HG03520 (cell line): ENCODE results near the gene WDR41.
"Not testable (repeated sequence)": the region's sequence is repeated elsewhere in the genome, so short reads cannot be mapped to it uniquely, and the experiment has no call there.

Source experiments
- ATAC-seq: cut with Tn5 transposase; IDR thresholded peaks from one replicate; pipeline ENCODE4 v1.9.1; 2021; ENCODE audit warnings: mild to moderate bottlenecking, moderate library complexity; ENCODE audit not compliant: unreplicated experiment

Gene WDR41, protein sequence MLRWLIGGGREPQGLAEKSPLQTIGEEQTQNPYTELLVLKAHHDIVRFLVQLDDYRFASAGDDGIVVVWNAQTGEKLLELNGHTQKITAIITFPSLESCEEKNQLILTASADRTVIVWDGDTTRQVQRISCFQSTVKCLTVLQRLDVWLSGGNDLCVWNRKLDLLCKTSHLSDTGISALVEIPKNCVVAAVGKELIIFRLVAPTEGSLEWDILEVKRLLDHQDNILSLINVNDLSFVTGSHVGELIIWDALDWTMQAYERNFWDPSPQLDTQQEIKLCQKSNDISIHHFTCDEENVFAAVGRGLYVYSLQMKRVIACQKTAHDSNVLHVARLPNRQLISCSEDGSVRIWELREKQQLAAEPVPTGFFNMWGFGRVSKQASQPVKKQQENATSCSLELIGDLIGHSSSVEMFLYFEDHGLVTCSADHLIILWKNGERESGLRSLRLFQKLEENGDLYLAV

DNA sequence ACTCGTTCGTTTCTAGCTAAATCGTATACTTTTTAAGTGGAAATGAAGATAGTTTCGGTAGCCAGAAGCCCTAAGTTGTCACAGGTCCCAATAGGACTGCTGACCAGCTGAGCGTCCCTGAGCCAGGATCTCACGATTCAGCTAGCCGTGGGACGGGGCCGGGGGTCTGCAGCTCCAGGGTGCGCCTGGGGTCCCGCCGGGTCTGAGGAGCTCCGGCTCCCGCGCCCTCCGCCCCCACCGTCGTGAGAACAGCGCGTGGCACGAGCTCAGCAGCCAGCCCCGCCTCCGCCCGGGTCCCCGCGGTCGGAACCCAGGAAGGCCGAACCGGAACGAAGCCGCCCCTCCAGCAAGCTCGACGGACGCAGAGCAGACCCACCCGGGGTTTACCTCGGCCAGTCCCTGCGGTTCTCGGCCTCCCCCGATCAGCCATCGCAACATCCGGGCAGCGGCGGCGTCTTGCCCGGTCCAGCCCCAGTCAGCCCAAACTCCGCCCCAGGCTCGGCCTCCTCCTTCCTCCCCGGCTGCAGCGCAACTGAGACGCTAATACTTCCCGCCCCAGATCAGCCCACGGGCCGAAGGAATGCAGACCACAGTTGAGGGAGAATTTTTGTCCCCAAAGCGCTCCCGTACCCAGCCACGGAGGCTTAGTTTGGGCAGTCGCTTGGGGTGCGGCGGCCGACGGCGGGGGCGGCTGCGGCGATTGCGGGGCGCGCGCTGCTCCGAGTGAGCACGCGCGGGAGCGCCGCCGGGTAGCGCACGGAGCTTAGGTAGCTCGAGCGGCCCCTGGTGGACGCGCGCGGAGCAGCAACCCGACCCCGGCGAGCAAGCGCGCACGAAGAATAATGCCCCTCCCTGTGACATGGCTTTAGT lies at the start of gene WDR41:
TSS of gene WDR41 (minus strand) at position 534 of the 870 bp plus-strand sequence. CDS start at position 438, 96 bp downstream.
- ATAC-seq: peak; percentile 83

DNA sequence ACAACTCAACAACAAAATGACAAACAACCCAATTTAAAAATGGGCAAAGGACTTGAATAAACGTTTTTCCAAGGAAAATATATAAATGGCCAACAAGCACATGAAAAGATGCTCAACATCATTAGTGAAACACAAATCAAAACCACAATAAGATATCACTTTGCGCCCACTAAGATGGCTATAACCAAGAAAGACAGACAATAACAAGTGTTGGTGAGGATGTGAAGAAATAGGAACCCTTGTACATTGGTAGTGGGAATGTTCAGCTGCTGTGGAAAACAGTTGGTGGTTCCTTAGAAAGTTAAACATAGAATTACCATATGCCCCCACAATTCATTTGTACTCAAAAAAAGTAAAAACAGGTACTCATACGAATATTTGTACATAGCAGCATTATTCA lies 39.2 kb upstream of the WDR41 start:
- no peak for ATAC-seq

DNA sequence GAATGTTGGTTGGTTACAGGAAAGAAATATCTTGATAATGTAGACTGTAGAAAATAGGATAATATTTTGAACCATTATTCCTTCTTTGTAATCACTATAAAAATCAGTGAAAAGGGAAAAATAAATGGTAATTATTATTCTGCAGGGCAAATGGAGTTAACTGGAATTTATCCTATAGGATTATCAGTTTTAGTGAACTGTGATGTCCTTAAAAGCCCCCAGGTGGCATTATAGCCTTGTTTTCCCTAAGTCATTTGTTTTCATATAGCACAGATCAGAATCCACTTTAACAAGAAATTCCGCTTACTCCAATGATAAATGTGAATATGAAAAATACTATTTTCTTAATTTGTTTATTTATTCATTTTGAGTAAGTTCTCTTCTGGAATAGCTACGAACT lies 26.2 kb upstream of the WDR41 start:
- ATAC-seq: no peak

DNA sequence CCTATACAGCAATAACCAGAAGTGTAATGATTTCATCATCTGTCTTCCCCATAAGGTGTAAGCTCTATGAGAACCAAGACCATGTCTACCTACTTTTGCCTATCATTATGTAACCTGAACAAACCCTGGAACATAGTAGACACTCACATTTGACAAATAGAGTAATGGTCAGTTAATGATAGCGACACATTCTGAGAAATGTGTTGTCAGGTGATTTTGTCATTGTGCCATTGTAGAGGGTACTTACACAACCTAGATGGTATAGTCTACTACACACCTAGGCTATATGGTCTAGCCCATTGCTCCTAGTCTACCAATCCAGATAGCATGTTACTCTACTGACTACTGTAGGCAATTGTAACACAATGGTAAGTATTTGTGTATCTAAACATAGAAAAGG lies 22.3 kb upstream of the WDR41 start:
- ATAC-seq: no peak

DNA sequence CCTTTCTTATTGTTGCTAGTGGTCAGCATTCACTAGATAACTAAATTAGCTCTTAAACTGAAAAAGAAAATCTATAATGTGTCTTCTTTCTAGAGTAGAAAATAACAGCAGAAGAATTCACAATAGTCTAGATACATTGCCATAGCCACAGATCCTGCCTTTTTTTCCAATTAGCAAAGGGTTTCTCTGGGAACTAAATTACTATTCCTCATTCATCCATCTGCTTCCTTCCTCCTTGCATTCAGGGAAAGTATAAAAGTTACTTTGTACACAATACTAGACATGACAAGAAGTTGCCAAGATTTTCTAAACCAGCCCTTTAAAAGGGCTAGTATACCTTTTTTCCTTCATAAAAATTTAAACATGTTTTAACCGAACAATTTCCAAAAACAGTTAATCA lies 21.2 kb upstream of the WDR41 start:
- no peak for ATAC-seq

DNA sequence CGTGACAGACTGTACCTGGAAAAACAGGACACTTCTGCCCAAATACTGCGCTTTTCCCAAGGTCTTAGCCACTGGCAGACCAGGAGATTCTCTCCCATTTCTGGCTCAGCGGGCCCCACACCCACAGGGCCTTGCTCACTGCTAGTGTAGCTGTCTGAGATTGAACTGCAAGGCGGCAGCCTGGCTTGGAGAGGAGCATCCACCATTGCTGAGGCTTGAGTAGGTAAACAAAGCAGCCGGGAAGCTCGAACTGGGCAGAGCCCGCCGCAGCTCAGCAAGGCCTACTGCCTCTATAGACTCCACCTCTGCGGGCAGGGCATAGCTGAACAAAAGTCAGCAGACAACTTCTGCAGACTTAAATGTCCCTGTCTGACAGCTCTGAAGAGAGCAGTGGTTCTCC lies 9.0 kb upstream of the WDR41 start:
- not testable (repeated sequence) for ATAC-seq

DNA sequence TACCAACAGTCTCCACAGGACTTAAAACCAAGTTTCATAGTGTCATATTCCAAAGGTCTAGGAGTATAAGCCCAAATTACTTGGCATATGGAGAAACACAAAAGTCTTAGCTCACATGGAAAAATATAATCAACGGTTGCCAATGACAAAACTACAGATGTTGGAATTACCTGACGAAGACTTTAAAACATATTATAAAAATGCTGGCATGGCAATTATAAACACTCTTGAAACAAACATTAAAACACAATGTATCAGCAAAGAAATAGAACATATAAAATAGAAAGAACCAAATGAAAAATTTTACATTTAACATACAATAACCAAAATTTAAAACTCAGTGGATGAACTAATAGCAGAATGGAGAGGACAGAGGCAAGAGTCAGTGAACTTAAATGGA lies 7.9 kb upstream of the WDR41 start:
- no peak for ATAC-seq

DNA sequence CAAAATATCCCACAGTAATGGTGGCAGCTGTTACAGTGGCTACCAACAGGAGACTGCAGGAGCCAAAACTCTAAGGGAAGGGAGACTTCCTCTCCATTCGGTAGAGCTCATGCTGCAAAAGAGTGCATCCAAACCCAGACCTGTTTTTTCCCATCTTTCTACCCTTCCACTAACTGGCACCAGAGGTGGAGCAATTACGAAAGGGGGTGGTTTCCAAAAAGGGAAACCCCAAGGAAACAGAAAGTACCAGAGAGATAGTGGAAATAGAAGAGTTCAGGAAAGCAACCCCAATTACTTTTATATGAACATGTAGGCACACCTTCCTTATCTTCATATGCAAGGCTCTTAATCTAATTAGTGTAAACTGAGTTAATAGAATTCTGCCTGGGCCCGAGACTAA lies 7.3 kb upstream of the WDR41 start:
- no peak for ATAC-seq

DNA sequence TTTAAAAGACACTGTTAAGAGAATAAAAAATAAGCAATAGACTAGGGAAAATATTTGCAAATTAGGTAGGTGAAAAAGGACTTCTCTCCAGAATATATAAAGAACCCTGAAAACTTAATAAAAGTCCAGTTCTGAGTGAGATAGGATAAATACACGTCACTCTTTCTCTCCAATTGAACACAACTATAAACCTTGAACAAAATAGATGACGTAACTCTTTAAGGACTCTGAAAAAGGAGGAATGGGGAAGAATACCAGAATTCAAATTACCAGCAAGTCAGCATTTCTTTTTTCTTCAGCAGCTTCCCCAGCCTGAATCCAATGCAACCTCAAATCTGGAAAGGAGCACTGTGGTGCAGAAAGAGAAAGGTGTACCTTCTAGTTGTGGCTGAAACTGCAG lies 6.8 kb upstream of the WDR41 start:
- ATAC-seq: no peak

DNA sequence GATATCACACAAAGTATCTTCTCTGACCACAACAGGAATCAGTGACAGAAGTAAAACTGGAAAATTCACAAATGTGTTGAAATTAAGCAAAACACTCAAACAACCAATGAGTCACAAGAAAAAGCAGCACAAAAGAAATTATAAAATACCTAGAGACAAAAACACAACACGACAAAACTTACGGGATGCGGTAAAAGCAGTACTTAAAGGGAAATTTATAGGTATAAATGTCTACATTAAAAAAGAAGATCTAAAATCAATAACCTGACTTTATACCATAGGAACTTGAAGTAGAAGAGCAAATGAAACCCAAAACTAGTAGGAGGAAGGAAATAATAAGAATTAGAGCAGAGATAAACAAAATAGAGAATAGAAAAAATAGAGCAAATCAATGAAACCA lies 2.8 kb upstream of the WDR41 start:
- no peak for ATAC-seq

DNA sequence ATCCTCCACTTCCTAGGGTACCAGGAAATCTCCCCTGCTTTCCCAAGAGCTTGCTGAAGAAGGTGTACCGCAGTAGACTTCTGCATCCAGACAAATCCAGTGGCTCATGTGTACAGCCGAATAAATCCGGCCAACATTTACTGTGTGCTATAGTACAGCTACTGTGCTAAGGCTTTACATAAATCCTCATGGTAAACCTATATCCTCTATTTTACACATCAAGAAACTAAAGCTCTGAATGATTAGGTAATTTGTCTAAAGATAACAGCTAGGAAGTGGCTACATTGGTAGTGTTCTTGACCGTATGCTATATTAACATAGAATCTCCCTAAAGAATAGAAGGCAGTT lies 511 bp upstream of the WDR41 start:
- peak; percentile 4 for ATAC-seq

DNA sequence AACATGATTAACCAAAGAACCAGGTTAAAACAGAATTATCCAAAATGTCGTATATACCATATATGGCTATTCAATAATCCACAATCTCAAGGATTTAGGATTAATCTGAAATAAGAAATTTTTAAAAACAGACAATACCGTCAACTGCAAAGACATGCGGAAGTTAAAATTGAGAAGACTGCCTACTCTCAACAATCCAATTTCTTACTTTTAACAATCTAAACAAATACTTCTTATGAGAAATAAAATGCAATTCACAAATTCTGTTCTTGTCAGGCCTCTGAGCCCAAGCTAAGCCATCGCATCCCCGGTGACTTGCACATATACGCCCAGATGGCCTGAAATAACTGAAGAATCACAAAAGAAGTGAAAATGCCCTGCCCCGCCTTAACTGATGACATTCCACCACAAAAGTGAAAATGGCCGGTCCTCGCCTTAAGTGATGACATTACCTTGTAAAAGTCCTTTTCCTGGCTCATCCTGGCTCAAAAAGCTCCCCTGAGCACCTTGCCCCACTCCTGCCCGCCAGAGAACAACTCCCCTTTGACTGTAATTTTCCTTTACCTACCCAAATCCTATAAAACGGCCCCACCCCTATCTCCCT lies 1.3 kb downstream of the WDR41 start:
- not testable (repeated sequence) for ATAC-seq

DNA sequence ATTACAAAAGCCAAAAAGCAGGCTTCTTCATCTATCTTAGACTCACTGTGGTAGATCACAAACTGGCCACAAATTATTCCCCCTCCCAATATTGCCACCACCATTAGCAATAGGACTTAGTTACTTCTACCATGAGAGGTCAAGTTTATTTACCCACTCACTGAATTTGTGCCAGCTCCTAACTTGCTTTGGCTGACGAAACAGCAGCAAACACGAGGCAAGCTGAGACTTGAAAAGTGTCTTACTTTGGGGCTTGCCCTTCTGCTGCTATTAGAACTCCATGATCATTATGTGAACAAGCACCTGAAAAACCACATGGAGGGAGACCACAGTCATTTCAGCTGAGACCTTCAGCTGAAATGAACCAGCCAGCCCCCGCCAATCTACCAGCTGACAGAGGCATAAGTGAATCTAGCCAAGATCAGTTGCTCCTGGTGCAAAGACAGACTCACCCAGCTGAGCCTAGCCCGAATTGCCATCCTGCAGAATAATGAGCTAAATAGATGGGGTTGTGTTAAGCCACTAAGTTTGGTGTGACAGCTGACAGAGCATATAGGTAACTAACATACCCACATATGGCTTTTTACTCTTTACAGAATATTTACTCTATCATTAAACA lies 5.7 kb downstream of the WDR41 start:
- ATAC-seq: no peak

DNA sequence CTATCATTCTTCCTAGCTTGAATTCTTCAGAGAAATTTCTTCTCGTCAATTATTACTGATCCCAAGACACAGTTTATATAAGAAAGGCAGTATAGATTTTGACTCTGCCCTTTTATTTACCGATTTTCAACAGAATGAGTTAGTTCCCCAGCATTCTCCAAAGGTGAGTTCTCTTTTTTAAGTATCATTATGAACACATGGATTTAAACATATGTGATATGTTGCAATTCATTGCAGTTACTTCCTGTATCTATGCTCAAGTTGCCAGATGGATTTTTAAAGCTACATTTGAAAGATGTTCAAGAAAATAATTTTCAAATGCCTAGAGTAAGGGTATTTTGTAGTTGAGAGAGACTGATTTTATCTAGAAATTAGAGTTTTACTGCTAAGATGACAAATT lies 8.4 kb downstream of the WDR41 start:
- ATAC-seq: no peak

DNA sequence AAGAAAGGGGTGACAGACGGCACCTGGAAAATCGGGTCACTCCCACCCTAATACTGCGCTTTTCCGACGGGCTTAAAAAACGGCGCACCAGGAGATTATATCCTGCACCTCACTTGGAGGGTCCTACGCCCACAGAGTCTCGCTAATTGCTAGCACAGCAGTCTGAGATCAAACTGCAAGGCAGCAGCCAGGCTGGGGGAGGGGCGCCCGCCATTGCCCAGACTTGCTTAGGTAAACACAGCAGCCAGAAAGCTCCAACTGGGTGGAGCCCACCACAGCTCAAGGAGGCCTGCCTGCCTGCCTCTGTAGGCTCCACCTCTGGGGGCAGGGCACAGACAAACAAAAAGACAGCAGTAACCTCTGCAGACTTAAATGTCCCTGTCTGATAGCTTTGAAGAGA lies 17.1 kb downstream of the WDR41 start:
- not testable (repeated sequence) for ATAC-seq

DNA sequence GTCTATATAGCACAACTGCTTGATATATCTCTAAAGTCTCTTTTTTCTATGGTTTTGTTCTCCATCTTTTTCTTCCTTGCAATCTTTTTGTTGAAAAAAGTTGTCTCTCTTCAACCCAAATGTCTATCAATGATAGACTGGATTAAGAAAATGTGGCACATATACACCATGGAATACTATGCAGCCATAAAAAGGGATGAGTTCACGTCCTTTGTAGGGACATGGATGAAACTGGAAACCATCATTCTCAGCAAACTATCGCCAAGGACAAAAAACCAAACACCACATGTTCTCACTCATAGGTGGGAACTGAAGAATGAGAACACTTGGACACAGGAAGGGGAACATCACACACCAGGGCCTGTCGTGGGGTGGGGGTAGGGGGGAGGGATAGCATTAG lies 23.2 kb downstream of the WDR41 start:
- not testable (repeated sequence) for ATAC-seq

DNA sequence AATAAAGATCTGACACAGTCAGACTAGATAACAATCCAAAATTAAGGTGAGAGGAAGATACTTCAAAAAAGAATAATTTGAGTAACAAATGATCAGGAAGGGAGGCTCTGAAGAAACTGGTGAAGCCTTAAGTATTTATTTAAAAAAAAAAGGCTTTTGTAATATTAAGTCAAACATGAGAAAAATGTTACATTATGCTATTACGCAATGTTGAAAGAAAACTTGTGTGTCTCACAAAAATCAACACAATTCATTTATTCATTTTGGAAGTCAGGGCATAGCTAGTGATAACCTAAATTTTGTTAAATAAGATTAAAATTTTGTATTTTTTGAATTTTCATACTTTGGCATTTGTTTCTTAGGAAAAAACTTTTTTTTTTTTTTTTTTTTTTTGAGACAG lies 28.2 kb downstream of the WDR41 start:
- no peak for ATAC-seq

DNA sequence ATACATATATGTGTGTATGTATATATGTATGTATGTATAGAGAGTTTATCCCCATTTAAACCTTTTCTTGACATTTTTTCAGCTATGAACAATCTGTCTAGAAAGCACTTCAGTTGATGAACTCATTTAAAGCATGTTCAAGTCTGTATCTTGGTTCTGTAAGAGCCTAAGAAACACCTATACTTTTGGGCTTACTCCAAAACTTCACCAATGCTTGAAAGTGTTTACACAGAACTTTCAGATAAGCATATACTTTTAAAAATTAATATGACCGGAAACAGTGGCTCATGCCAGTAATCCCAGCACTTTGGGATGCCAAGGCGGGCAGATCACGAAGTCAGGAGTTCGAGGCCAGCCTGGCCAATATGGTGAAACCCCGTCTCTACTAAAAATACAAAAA lies 30.8 kb downstream of the WDR41 start:
- ATAC-seq: no peak

DNA sequence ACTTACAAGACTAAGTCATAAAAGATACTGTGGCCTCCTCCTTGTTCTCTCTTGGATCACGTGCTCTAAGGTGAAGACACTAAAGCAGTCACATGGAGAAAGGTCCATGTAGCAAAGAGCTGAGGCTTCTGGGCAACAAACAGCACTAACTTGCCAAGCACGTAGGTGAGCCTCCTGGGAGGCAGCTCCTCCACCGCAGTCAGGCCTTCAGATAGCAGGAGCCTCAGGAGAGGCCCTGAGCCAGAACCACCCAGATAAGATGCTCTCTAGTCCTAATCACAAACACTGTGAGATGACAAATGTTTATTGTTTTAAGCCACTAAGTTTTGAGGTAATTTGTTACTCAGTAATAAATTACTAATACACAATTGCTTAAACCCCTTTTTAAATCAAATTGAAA lies 38.0 kb downstream of the WDR41 start:
- no peak for ATAC-seq

DNA sequence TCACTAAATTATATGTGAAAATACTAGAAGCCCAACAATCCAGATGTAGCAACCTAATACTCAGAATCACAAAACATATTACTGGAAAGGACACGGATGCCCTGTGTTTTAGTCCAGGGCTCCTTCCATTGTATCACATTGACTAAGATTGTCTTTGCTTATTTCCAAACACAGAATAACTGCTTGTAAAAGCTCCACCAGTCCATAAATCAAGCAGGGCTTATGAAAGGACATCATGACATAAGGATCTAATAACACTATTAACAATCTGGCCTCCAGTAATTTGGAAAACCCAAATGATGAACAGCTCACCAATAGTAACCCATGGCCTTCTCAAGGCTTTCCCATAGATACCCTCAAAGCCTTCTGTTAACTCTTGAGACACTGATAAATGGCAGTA lies 39.8 kb downstream of the WDR41 start:
- ATAC-seq: no peak

DNA sequence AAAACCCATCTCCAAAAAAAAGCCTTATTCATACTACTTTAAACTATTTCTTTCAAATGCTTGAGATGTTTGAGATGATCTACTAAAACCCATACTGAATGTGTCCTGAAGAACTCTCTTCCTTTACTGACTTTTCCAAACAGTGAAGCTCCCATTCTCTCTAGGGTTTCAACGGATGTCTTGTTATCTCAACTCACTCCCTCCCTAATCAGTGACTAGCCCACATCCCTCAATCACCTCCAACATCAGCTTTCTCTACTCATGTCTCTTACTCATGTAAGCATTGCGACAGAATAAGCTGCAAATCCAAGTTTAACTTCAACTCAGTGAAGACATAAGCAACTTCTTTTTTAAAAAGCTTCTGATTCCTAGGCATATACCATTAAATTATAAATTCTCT lies 42.1 kb downstream of the WDR41 start:
- ATAC-seq: no peak
